ACHN (cell line): Measurements from ENCODE around the gene NAV3.

Experiments
- DNase-seq: peaks from one replicate; pipeline ENCODE4 v3.0.0-alpha.2; 2015
- in situ Hi-C: cut with HindIII; loops from 2 replicates; pipeline ENCODE4 v1.10.0; 2017; ENCODE audit warnings: low sequenced_read_pairs, low pct_ligation_motif_present, low pct_unique_long_range_greater_than_20kb

Gene NAV3

GRCh38 chr12:77907936-77908335 lies 77.2 kb downstream of the NAV3 start:
- in situ Hi-C loops, result no loop called here
- no peak for DNase-seq

- DNase-seq, result no peak
- in situ Hi-C loops, result no loop called here
Measured at GRCh38 chr12:77914081-77914488, 83.4 kb downstream of the NAV3 start.

DNA sequence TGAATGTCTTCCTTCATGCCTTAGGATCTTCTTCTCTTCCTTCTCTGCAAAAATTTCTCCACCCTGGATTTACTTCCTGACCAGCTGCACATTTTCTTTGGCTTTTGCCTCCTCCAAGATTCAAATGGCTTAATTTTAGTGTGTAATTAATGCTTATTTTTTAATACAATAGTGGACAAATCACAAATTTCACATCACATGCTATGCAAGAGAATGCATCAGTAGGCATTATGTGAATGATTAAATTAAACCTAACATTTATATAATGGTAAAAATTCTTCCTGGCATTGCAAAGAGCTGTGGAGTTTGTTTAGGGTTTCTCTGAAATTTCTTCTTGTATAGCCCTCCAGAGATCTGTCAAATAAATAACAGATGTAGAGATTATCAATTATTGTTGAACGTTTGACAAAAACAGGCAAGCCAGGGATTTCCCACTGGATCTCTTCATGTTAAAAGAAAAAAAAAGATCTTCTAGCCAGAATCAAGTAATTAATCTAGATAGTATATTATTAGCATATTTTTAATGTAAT lies 84.4 kb downstream of the NAV3 start:
- in situ Hi-C loops, result no loop called here

DNA sequence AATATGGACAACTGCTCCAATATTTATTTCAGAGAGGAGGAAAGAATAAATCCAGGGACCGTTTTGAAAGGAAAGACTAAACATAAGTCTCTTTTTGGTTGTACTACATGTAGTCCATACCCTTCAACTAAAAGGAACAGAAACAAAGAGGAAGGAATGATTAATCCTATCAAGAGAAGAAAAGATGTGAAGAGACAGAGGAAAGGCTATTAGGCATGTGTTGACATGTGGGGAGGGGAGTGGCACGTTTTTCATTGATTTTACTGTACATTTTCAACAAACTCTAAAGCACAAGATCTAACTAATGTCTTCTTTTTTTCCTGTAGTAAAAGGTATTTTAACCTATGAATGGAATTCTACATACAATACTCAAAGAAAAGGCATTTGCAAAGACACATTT lies 85.6 kb downstream of the NAV3 start:
- no peak for DNase-seq
- in situ Hi-C loops, result no loop called here

More for the DNA sequence above, 84.4 kb downstream of the NAV3 start:
- DNase-seq, result no peak

- no peak for DNase-seq
- in situ Hi-C loops, result no loop called here
Measured at GRCh38 chr12:77918046-77918445, 87.4 kb downstream of the NAV3 start.

- in situ Hi-C loops, result no loop called here
- DNase-seq, result no peak
Measured at GRCh38 chr12:77919450-77919849, 88.8 kb downstream of the NAV3 start.

DNA sequence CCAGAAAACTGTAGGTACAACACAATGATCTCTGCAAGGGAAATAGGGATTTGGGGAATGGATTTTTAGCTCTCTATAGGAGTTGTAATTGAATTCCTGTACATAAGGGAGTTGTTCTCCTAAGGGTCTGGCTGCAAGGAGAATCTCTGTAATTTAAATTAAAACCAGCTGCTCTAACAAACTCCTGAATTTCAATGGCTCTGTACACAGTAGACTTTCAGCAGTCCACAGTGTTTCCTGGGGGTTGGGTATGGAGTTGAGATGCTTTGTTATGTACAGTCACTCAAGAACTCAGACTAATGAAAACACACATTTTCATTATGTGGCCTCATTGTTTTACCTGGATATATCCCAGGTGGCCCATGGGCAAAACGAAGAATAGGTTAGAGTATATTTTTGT lies 93.2 kb downstream of the NAV3 start:
- no peak for DNase-seq
- in situ Hi-C loops, result no loop called here

GRCh38 chr12:77924703-77925102 lies 94.0 kb downstream of the NAV3 start:
- DNase-seq, result no peak
- in situ Hi-C loops, result no loop called here

- in situ Hi-C loops, result no loop called here
- DNase-seq, result peak; percentile 95
Measured at GRCh38 chr12:77925536-77926108, 94.9 kb downstream of the NAV3 start.

GRCh38 chr12:77928078-77928477 lies 97.4 kb downstream of the NAV3 start:
- DNase-seq, result no peak
- in situ Hi-C loops, result no loop called here

DNA sequence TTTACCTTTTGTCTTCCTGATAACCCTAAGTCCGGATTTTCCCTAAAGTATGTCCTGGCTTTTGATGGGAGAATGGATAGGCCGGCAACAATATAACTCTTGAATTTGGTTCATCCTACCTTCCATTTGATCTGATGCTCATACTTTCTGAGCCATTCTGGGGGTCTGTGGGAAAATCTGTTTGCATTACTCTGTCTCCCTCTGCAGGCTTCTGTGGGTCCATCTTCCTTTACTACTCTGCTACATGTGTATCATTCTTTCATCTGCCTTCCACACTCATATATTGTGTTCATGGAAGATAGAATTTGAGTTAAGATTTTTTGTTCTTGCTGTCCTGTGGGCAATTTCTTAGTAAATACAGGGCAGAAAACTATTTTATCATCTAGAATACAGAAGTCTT lies 101.5 kb downstream of the NAV3 start:
- in situ Hi-C loops, result no loop called here
- no peak for DNase-seq

DNA sequence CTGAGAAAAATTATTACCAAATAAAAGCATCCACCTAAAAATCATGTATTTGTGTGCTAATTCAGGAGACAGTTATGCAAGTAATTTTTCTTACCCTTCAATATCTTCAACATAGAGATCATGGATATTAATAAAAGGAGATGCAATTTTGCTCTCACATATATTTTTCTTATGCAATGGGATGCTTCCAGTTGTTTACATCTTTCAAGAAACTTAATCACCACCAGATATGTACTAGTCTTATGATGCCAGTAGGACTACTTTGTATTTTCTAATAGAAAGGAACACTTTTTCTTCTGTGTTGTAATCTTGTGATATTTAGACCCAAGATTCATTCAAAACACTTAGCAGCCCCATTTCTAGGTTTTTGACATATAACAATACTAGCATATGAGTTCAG lies 107.6 kb downstream of the NAV3 start:
- DNase-seq, result no peak
- in situ Hi-C loops, result no loop called here

DNA sequence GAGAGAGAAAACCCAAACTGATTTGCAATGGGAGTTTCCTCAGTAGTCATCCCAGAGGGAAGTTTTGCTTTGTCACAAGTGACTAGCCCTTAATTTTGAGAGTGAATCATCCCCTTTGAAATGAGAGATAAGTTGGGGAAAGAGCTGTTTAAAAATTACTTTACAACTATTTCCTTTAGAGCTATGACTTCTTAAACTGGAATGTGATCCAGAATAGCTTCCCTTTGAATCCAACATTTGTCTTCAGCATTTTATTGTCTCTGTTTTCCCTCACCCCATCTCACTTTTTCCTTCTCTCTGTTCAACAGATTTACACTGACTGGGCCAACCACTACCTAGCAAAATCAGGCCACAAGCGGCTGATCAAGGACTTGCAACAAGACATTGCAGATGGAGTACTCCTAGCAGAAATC lies 109.3 kb downstream of the NAV3 start:
- peak; percentile 98 for DNase-seq
- in situ Hi-C loops, result no loop called here

DNA sequence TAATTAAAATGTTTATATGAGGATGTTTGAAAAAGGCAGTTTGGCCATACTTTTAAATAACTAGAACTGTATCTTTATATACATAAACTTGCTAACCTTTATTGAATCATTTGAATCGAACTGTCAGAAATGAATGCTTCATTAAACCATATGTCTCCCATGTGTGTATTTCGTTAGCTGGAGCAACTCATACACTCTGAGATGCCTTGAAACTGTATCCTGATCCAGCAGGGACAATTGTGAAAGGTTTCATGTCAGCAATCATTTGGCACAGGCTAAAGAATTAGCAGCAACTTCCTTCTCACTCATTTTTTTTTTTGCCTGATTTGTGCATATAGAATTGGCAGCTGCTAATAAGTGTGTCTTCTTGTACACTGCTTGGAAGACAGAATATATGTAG lies 109.9 kb downstream of the NAV3 start:
- in situ Hi-C loops, result no loop called here
- DNase-seq, result peak; percentile 47

GRCh38 chr12:77941401-77941800 lies 110.7 kb downstream of the NAV3 start:
- in situ Hi-C loops, result no loop called here
- peak; percentile 29 for DNase-seq

GRCh38 chr12:77943466-77943865 lies 112.8 kb downstream of the NAV3 start:
- peak; percentile 71 for DNase-seq
- in situ Hi-C loops, result no loop called here

DNA sequence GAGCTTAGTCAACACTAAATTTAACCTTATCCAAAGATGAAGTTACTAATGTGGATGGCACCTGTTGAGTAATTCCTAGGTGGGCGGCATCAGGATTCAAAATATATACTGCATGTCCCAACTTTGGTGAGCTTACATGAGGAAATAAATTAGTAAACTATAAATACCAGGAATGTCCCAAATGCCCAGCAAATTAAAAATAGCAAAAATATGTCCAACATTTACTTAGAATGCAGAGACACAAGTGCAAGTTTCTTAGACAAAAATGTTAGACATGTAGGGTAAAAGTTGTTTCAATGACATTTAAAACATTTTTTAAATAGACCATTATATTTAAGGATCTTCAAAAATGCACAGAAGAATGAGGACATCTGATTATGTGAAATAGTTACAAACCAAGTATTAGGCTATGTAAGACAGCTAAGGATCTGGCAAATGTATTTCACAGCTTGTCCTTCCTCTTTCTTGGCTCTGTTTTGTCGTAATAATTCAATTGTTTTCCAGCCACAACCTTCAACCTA lies 115.9 kb downstream of the NAV3 start:
- in situ Hi-C loops, result no loop called here
- peak; percentile 19 for DNase-seq

GRCh38 chr12:77947330-77947729 lies 116.6 kb downstream of the NAV3 start:
- DNase-seq, result peak; percentile 66
- in situ Hi-C loops, result no loop called here

GRCh38 chr12:77947746-77948145 lies 117.1 kb downstream of the NAV3 start:
- in situ Hi-C loops, result no loop called here
- DNase-seq, result peak; percentile 34

GRCh38 chr12:77949943-77950342 lies 119.2 kb downstream of the NAV3 start:
- in situ Hi-C loops, result no loop called here
- DNase-seq, result no peak
